Hematopoietic multipotent progenitor cell treated with erythropoietin and hydrocortisone succinate and interleukin-3 and kit ligand, for 15 days (in vitro differentiated cells): ENCODE measurements around the gene SLC6A18.
"Not testable (repeated sequence)": the region's sequence is repeated elsewhere in the genome, so short reads cannot be mapped to it uniquely, and the experiment has no call there.

Source experiments
- DNase-seq: peaks from one replicate; pipeline ENCODE4 v3.0.0-alpha.2; 2015; ENCODE audit warnings: low spot score

The SLC6A18 gene

GRCh38 chr5:1216211-1216917, 8.8 kb upstream of the SLC6A18 start:
- no peak for DNase-seq

- no peak for DNase-seq
Observed at GRCh38 chr5:1216918-1217295, 8.3 kb upstream of the SLC6A18 start.

- no peak for DNase-seq
Observed at GRCh38 chr5:1217596-1218206, 7.5 kb upstream of the SLC6A18 start.

GRCh38 chr5:1218351-1219080, 6.7 kb upstream of the SLC6A18 start:
- no peak for DNase-seq

GRCh38 chr5:1219098-1219767, 5.9 kb upstream of the SLC6A18 start:
- DNase-seq, result no peak

GRCh38 chr5:1219768-1220100, 5.4 kb upstream of the SLC6A18 start:
- no peak for DNase-seq

- no peak for DNase-seq
Observed at GRCh38 chr5:1220351-1220750, 4.8 kb upstream of the SLC6A18 start.

- DNase-seq, result no peak
Observed at GRCh38 chr5:1220831-1221230, 4.3 kb upstream of the SLC6A18 start.

GRCh38 chr5:1221721-1222120, 3.5 kb upstream of the SLC6A18 start:
- DNase-seq, result no peak

GRCh38 chr5:1222147-1222546, 3.0 kb upstream of the SLC6A18 start:
- DNase-seq, result no peak

GRCh38 chr5:1222621-1223277, 2.4 kb upstream of the SLC6A18 start:
- DNase-seq, result no peak

- no peak for DNase-seq
Observed at GRCh38 chr5:1223278-1223670, 1.9 kb upstream of the SLC6A18 start.

- DNase-seq, result no peak
Observed at GRCh38 chr5:1224631-1225030, 550 bp upstream of the SLC6A18 start.

- no peak for DNase-seq
Observed at GRCh38 chr5:1226231-1226630, 1.1 kb downstream of the SLC6A18 start.

GRCh38 chr5:1226839-1227581, 1.8 kb downstream of the SLC6A18 start:
- no peak for DNase-seq

GRCh38 chr5:1227667-1228066, 2.5 kb downstream of the SLC6A18 start:
- no peak for DNase-seq

- DNase-seq, result no peak
Observed at GRCh38 chr5:1228120-1228519, 2.9 kb downstream of the SLC6A18 start.

GRCh38 chr5:1229023-1229422, 3.8 kb downstream of the SLC6A18 start:
- not testable (repeated sequence) for DNase-seq

GRCh38 chr5:1229822-1230221, 4.6 kb downstream of the SLC6A18 start:
- DNase-seq, result no peak

GRCh38 chr5:1230551-1230950, 5.4 kb downstream of the SLC6A18 start:
- DNase-seq, result no peak

GRCh38 chr5:1231354-1231905, 6.2 kb downstream of the SLC6A18 start:
- no peak for DNase-seq
